GM18519 (cell line): ENCODE results near the gene APMAP.

Source experiments
- ATAC-seq: cut with Tn5 transposase; IDR thresholded peaks from one replicate; pipeline ENCODE4 v1.9.1; 2021; ENCODE audit warnings: mild to moderate bottlenecking, moderate library complexity; ENCODE audit not compliant: unreplicated experiment, low FRiP score

The APMAP gene

GRCh38 chr20:24991897-24992486, 559 bp downstream of the APMAP start:
- no peak for ATAC-seq

GRCh38 chr20:24990810-24991252, 1.7 kb downstream of the APMAP start:
- no peak for ATAC-seq

GRCh38 chr20:24989162-24989561, 3.4 kb downstream of the APMAP start:
- ATAC-seq = no peak

GRCh38 chr20:24987873-24988835, 4.4 kb downstream of the APMAP start:
- ATAC-seq = no peak

- no peak for ATAC-seq
Measured at GRCh38 chr20:24987244-24987643, 5.3 kb downstream of the APMAP start.

- no peak for ATAC-seq
Measured at GRCh38 chr20:24986436-24987015, 6.0 kb downstream of the APMAP start.

- no peak for ATAC-seq
Measured at GRCh38 chr20:24985802-24986201, 6.7 kb downstream of the APMAP start.

- ATAC-seq = no peak
Measured at GRCh38 chr20:24984961-24985640, 7.5 kb downstream of the APMAP start.

- ATAC-seq = no peak
Measured at GRCh38 chr20:24983896-24984295, 8.7 kb downstream of the APMAP start.

- no peak for ATAC-seq
Measured at GRCh38 chr20:24981790-24982189, 10.8 kb downstream of the APMAP start.

- ATAC-seq = no peak
Measured at GRCh38 chr20:24981282-24981681, 11.3 kb downstream of the APMAP start.

GRCh38 chr20:24980291-24981053, 12.1 kb downstream of the APMAP start:
- no peak for ATAC-seq

GRCh38 chr20:24979036-24979960, 13.3 kb downstream of the APMAP start:
- ATAC-seq = no peak

GRCh38 chr20:24978513-24978912, 14.0 kb downstream of the APMAP start:
- ATAC-seq = no peak

- ATAC-seq = no peak
Measured at GRCh38 chr20:24977797-24978196, 14.8 kb downstream of the APMAP start.

- ATAC-seq = no peak
Measured at GRCh38 chr20:24977336-24977735, 15.2 kb downstream of the APMAP start.

GRCh38 chr20:24972341-24972740, 20.2 kb downstream of the APMAP start:
- no peak for ATAC-seq

GRCh38 chr20:24971376-24972101, 21.0 kb downstream of the APMAP start:
- no peak for ATAC-seq
